AG10803 (cell line): ENCODE results near the gene VAMP7.

Source experiments
- DNase-seq: peaks from one replicate; pipeline ENCODE4 v3.0.0; 2010; ENCODE audit warnings: low read depth
- H3K4me3 ChIP-seq: 2 replicates; pipeline ENCODE4 v1.5.1; 2011; ENCODE audit warnings: mild to moderate bottlenecking, low read length, control low read depth
- CTCF ChIP-seq: conservative IDR thresholded peaks from 2 replicates; pipeline ENCODE4 v1.5.1; 2011; ENCODE audit warnings: mild to moderate bottlenecking, low read length, control low read depth, inconsistent platforms

Gene VAMP7

GRCh38 chrX:155954793-155955192 lies 73.6 kb downstream of the VAMP7 start:
- no peak overlapping the region for H3K4me3 ChIP-seq
- no peak for TF ChIP-seq CTCF
- no peak for DNase-seq

- no peak overlapping the region for H3K4me3 ChIP-seq
- no peak for DNase-seq
- TF ChIP-seq CTCF, result no peak
Measured at GRCh38 chrX:155956099-155956498, 75.0 kb downstream of the VAMP7 start.

- H3K4me3 ChIP-seq, result no peak overlapping the region
- TF ChIP-seq CTCF, result no peak
- DNase-seq, result no peak
Measured at GRCh38 chrX:155956649-155957048, 75.5 kb downstream of the VAMP7 start.

GRCh38 chrX:155957843-155958242 lies 76.7 kb downstream of the VAMP7 start:
- TF ChIP-seq CTCF, result no peak
- no peak overlapping the region for H3K4me3 ChIP-seq
- no peak for DNase-seq

GRCh38 chrX:155959018-155959587 lies 78.0 kb downstream of the VAMP7 start:
- no peak overlapping the region for H3K4me3 ChIP-seq
- no peak for DNase-seq
- no peak for TF ChIP-seq CTCF

GRCh38 chrX:155962906-155963305 lies 81.8 kb downstream of the VAMP7 start:
- no peak for DNase-seq
- TF ChIP-seq CTCF, result no peak
- H3K4me3 ChIP-seq, result no peak overlapping the region

GRCh38 chrX:155966876-155967275 lies 85.7 kb downstream of the VAMP7 start:
- DNase-seq, result no peak
- TF ChIP-seq CTCF, result no peak
- no peak overlapping the region for H3K4me3 ChIP-seq
